ENCODE results near the gene TENM4. TPM values are rescaled to one million over a fixed set of nuclear protein-coding genes. Genes with fewer than 3 reads are reported as not detected.

The TENM4 gene
- total and polyA plus RNA-seq, 4 donors: 24.8 to 70.5 (median 38.1) TPM

DNA sequence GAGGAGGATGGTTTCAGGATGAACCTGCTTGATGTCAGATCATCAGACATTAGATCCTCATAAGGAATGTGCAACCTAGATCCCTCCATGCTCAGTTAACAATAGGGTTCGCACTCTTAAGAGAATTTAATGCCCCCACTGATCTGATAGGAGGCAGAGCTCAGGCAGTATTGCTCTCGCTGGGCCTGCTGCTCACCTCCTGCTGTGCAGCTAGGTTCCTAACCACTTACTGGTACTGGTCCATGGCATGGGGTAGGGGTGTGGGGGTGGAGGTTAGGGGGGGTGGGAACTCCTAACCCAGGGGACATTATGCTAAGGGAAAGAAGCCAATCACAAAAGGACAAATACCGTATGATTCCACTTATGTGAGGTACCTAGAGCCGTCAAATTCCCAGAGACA, 256.5 kb downstream of the TENM4 start:
- H3K4me1 ChIP-seq (ENCODE audit: control insufficient read depth, insufficient read depth, low read length): no peaks in the 10 kb centered on the region
- WGBS (ENCODE audit: insufficient coverage): 89% methylated on average over 3 of the region's 4 CpGs
- no peak overlapping the region for H3K4me3 ChIP-seq (ENCODE audit: low read depth, low read length)
- DNase-seq (ENCODE audit: low read depth in 4 of 6, low spot score in 6 of 6): no peak
- H3K27ac ChIP-seq (ENCODE audit: low read depth, low read length): no peak overlapping the region
- H3K36me3 ChIP-seq (ENCODE audit: control insufficient read depth, insufficient read depth, low read length): no peaks in the 10 kb centered on the region
- no peaks in the 10 kb centered on the region for H3K27me3 ChIP-seq (ENCODE audit: control insufficient read depth, insufficient read depth, low read length)
- no peaks in the 10 kb centered on the region for H3K9me3 ChIP-seq (ENCODE audit: control insufficient read depth, insufficient read depth, low read length)

GRCh38 chr11:79182794-79183193, 258.0 kb downstream of the TENM4 start:
- Histone ChIP-seq H3K4me1 (ENCODE audit: control insufficient read depth, insufficient read depth, low read length) (no peaks in the 10 kb centered on the region), H3K27ac (ENCODE audit: low read depth, low read length) (no peak overlapping the region), H3K9me3 (ENCODE audit: control insufficient read depth, insufficient read depth, low read length) (no peaks in the 10 kb centered on the region), H3K4me3 (ENCODE audit: low read depth, low read length) (no peak overlapping the region), H3K36me3 (ENCODE audit: control insufficient read depth, insufficient read depth, low read length) (no peaks in the 10 kb centered on the region), H3K27me3 (ENCODE audit: control insufficient read depth, insufficient read depth, low read length) (no peaks in the 10 kb centered on the region)
- no peak for DNase-seq (ENCODE audit: low read depth in 4 of 6, low spot score in 6 of 6)
- WGBS (ENCODE audit: insufficient coverage): no CpG with 5 or more reads among the region's 1 CpG

DNA sequence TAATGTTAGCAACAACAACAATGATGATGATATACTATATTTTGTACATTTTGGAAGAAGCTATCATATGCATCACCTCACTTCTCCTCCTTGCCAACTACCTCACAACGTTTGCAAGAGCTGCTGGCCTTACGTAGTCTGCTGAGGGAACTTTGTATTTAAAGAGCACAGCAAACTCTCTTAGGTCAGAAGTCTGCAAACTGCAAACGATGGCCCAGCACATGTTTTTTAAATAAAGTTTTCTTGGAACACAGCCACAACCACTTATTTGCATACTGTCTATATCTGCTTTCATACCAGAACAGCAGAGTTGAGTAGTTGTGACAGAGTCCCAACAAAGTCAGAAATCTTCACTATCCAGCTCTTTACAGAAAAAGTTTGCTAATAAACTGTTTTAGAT, 261.7 kb downstream of the TENM4 start:
- no peaks in the 10 kb centered on the region for H3K36me3 ChIP-seq (ENCODE audit: control insufficient read depth, insufficient read depth, low read length)
- no peak overlapping the region for H3K27ac ChIP-seq (ENCODE audit: low read depth, low read length)
- H3K4me1 ChIP-seq (ENCODE audit: control insufficient read depth, insufficient read depth, low read length): no peaks in the 10 kb centered on the region
- no peaks in the 10 kb centered on the region for H3K9me3 ChIP-seq (ENCODE audit: control insufficient read depth, insufficient read depth, low read length)
- H3K4me3 ChIP-seq (ENCODE audit: low read depth, low read length): no peak overlapping the region
- no peak for DNase-seq (ENCODE audit: low read depth in 4 of 6, low spot score in 6 of 6)
- 83% methylated on average over 1 of the region's 3 CpGs for WGBS (ENCODE audit: insufficient coverage)
- no peaks in the 10 kb centered on the region for H3K27me3 ChIP-seq (ENCODE audit: control insufficient read depth, insufficient read depth, low read length)

- no peaks in the 10 kb centered on the region for H3K4me1 ChIP-seq (ENCODE audit: control insufficient read depth, insufficient read depth, low read length)
- DNase-seq (ENCODE audit: low read depth in 4 of 6, low spot score in 6 of 6): peak in 1 of 6 donors; percentile 54
Measured at GRCh38 chr11:79174045-79175008, 266.5 kb downstream of the TENM4 start.

GRCh38 chr11:79173615-79174014, 267.2 kb downstream of the TENM4 start:
- H3K27me3 ChIP-seq (ENCODE audit: control insufficient read depth, insufficient read depth, low read length): no peaks in the 10 kb centered on the region
- no peaks in the 10 kb centered on the region for H3K9me3 ChIP-seq (ENCODE audit: control insufficient read depth, insufficient read depth, low read length)
- no peaks in the 10 kb centered on the region for H3K4me1 ChIP-seq (ENCODE audit: control insufficient read depth, insufficient read depth, low read length)
- 20% methylated on average over 4 of the region's 5 CpGs for WGBS (ENCODE audit: insufficient coverage)
- no peaks in the 10 kb centered on the region for H3K36me3 ChIP-seq (ENCODE audit: control insufficient read depth, insufficient read depth, low read length)
- no peak overlapping the region for H3K27ac ChIP-seq (ENCODE audit: low read depth, low read length)
- no peak overlapping the region for H3K4me3 ChIP-seq (ENCODE audit: low read depth, low read length)
- DNase-seq (ENCODE audit: low read depth in 4 of 6, low spot score in 6 of 6): peak in 2 of 6 donors; percentile 73 to 74

More at GRCh38 chr11:79174045-79175008, 266.5 kb downstream of the TENM4 start:
- 38% methylated on average over 2 of the region's 7 CpGs for WGBS (ENCODE audit: insufficient coverage)
- H3K27ac ChIP-seq (ENCODE audit: low read depth, low read length): no peak overlapping the region
- H3K9me3 ChIP-seq (ENCODE audit: control insufficient read depth, insufficient read depth, low read length): no peaks in the 10 kb centered on the region
- no peaks in the 10 kb centered on the region for H3K36me3 ChIP-seq (ENCODE audit: control insufficient read depth, insufficient read depth, low read length)
- H3K4me3 ChIP-seq (ENCODE audit: low read depth, low read length): no peak overlapping the region
- no peaks in the 10 kb centered on the region for H3K27me3 ChIP-seq (ENCODE audit: control insufficient read depth, insufficient read depth, low read length)

- no peak overlapping the region for H3K4me3 ChIP-seq (ENCODE audit: low read depth, low read length)
- no peaks in the 10 kb centered on the region for H3K9me3 ChIP-seq (ENCODE audit: control insufficient read depth, insufficient read depth, low read length)
- no peak overlapping the region for H3K27ac ChIP-seq (ENCODE audit: low read depth, low read length)
- H3K4me1 ChIP-seq (ENCODE audit: control insufficient read depth, insufficient read depth, low read length): no peaks in the 10 kb centered on the region
- WGBS (ENCODE audit: insufficient coverage): 96% methylated on average over 2 of the region's 2 CpGs
- no peaks in the 10 kb centered on the region for H3K36me3 ChIP-seq (ENCODE audit: control insufficient read depth, insufficient read depth, low read length)
- DNase-seq (ENCODE audit: low read depth in 4 of 6, low spot score in 6 of 6): no peak
- no peaks in the 10 kb centered on the region for H3K27me3 ChIP-seq (ENCODE audit: control insufficient read depth, insufficient read depth, low read length)
Measured at GRCh38 chr11:79170321-79170720, 270.5 kb downstream of the TENM4 start.

DNA sequence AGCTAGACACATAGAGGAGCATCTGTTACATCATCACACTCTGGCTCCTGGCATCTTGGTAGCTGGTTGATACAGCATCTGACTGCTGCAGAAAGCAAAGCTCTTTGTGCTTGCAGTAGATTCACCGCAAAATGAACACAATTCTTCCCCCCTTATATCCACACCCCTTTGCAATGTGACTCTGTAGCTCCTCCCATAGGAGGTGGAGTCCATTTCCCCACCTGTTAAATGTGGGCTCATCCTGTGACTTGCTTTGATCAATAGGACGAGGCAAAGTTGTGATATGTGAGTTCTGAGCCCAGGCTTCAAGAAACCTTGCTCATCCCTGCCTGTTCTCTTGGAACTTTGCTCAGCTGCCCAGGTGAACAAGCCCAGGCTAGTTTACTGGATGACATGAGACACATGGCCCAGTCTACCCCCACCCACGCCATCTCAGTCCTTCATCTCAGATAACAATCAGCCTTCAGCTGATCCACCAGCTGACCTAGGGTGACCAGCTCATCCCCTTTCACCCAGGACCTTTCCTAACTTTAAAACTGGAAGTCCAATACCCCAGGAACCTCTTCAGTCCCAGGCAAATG, 272.2 kb downstream of the TENM4 start:
- H3K27ac ChIP-seq (ENCODE audit: low read depth, low read length): no peak overlapping the region
- no peaks in the 10 kb centered on the region for H3K27me3 ChIP-seq (ENCODE audit: control insufficient read depth, insufficient read depth, low read length)
- H3K9me3 ChIP-seq (ENCODE audit: control insufficient read depth, insufficient read depth, low read length): no peaks in the 10 kb centered on the region
- H3K4me3 ChIP-seq (ENCODE audit: low read depth, low read length): no peak overlapping the region
- no peaks in the 10 kb centered on the region for H3K36me3 ChIP-seq (ENCODE audit: control insufficient read depth, insufficient read depth, low read length)
- 47% methylated on average over 2 of the region's 3 CpGs for WGBS (ENCODE audit: insufficient coverage)
- H3K4me1 ChIP-seq (ENCODE audit: control insufficient read depth, insufficient read depth, low read length): no peaks in the 10 kb centered on the region
- DNase-seq (ENCODE audit: low read depth in 4 of 6, low spot score in 6 of 6): no peak

GRCh38 chr11:79167510-79168188, 273.2 kb downstream of the TENM4 start:
- Histone ChIP-seq H3K27me3 (ENCODE audit: control insufficient read depth, insufficient read depth, low read length) (no peaks in the 10 kb centered on the region), H3K36me3 (ENCODE audit: control insufficient read depth, insufficient read depth, low read length) (no peaks in the 10 kb centered on the region), H3K27ac (ENCODE audit: low read depth, low read length) (no peak overlapping the region), H3K4me1 (ENCODE audit: control insufficient read depth, insufficient read depth, low read length) (no peaks in the 10 kb centered on the region), H3K4me3 (ENCODE audit: low read depth, low read length) (no peak overlapping the region), H3K9me3 (ENCODE audit: control insufficient read depth, insufficient read depth, low read length) (no peaks in the 10 kb centered on the region)
- no peak for DNase-seq (ENCODE audit: low read depth in 4 of 6, low spot score in 6 of 6)
- 100% methylated on average over 2 of the region's 3 CpGs for WGBS (ENCODE audit: insufficient coverage)

DNA sequence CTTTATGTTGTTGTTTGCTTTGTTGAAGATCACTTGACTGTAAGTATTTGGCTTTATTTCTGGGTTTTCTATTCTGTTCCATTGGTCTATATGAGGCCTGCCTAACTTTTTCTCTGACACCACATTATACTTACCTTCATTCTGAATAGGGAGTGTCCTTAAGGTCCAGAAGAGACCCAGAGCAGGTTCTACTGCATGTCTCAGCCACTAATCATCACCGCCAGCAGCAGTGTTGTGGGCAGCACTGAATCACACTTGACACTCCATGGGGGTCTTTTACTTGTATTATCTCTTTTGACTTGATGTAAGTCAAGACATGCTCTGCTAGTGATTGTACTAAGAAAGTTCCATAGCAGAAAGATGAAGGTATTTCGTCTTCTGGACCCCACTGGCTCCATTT, 274.9 kb downstream of the TENM4 start:
- no peaks in the 10 kb centered on the region for H3K27me3 ChIP-seq (ENCODE audit: control insufficient read depth, insufficient read depth, low read length)
- H3K4me3 ChIP-seq (ENCODE audit: low read depth, low read length): no peak overlapping the region
- DNase-seq (ENCODE audit: low read depth in 4 of 6, low spot score in 6 of 6): no peak
- H3K27ac ChIP-seq (ENCODE audit: low read depth, low read length): no peak overlapping the region
- no peaks in the 10 kb centered on the region for H3K9me3 ChIP-seq (ENCODE audit: control insufficient read depth, insufficient read depth, low read length)
- WGBS (ENCODE audit: insufficient coverage): 100% methylated on average over 2 of the region's 2 CpGs
- no peaks in the 10 kb centered on the region for H3K4me1 ChIP-seq (ENCODE audit: control insufficient read depth, insufficient read depth, low read length)
- H3K36me3 ChIP-seq (ENCODE audit: control insufficient read depth, insufficient read depth, low read length): no peaks in the 10 kb centered on the region
